ENCODE data around the gene PPME1.

- TF ChIP-seq EZH2 (IDR thresholded peaks at IDR 0.05; ENCODE audit: borderline replicate concordance, insufficient read depth, low read depth, low read length, poor library complexity, severe bottlenecking), result no peak
- TF ChIP-seq, protein P1, sequence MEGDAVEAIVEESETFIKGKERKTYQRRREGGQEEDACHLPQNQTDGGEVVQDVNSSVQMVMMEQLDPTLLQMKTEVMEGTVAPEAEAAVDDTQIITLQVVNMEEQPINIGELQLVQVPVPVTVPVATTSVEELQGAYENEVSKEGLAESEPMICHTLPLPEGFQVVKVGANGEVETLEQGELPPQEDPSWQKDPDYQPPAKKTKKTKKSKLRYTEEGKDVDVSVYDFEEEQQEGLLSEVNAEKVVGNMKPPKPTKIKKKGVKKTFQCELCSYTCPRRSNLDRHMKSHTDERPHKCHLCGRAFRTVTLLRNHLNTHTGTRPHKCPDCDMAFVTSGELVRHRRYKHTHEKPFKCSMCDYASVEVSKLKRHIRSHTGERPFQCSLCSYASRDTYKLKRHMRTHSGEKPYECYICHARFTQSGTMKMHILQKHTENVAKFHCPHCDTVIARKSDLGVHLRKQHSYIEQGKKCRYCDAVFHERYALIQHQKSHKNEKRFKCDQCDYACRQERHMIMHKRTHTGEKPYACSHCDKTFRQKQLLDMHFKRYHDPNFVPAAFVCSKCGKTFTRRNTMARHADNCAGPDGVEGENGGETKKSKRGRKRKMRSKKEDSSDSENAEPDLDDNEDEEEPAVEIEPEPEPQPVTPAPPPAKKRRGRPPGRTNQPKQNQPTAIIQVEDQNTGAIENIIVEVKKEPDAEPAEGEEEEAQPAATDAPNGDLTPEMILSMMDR (IDR thresholded peaks at IDR 0.05), result no peak
These were observed 2.3 kb upstream of the PPME1 start for GRCh38 chr11:74168838-74169237.

All from B cell (primary cell).